ENCODE results near the gene FAM9C.
"Not testable (repeated sequence)": the region's sequence is repeated elsewhere in the genome, so short reads cannot be mapped to it uniquely, and the experiment has no call there.

Gene FAM9C

GRCh38 chrX:13076176-13076961 is 31.9 kb upstream of the FAM9C start:
- DNase-seq (ENCODE audit: low read depth in 3 of 3) = no peak

- DNase-seq (ENCODE audit: low read depth in 3 of 3) = no peak
Measured at GRCh38 chrX:13074297-13075262, 30.2 kb upstream of the FAM9C start.

- DNase-seq (ENCODE audit: low read depth in 3 of 3) = no peak
Measured at GRCh38 chrX:13069771-13070416, 25.5 kb upstream of the FAM9C start.

- DNase-seq (ENCODE audit: low read depth in 3 of 3) = no peak
Measured at GRCh38 chrX:13068651-13069050, 24.2 kb upstream of the FAM9C start.

GRCh38 chrX:13067773-13068172 is 23.4 kb upstream of the FAM9C start:
- no peak for DNase-seq (ENCODE audit: low read depth in 3 of 3)

GRCh38 chrX:13066391-13066790 is 22.0 kb upstream of the FAM9C start:
- DNase-seq (ENCODE audit: low read depth in 3 of 3) = no peak

- no peak for DNase-seq (ENCODE audit: low read depth in 3 of 3)
Measured at GRCh38 chrX:13064599-13065143, 20.3 kb upstream of the FAM9C start.

- DNase-seq (ENCODE audit: low read depth in 3 of 3) = not testable (repeated sequence)
Measured at GRCh38 chrX:13063124-13063523, 18.7 kb upstream of the FAM9C start.

GRCh38 chrX:13062331-13062730 is 17.9 kb upstream of the FAM9C start:
- not testable (repeated sequence) for DNase-seq (ENCODE audit: low read depth in 3 of 3)

- DNase-seq (ENCODE audit: low read depth in 3 of 3) = not testable (repeated sequence)
Measured at GRCh38 chrX:13061215-13061708, 16.8 kb upstream of the FAM9C start.

GRCh38 chrX:13059637-13060499 is 15.4 kb upstream of the FAM9C start:
- DNase-seq (ENCODE audit: low read depth in 3 of 3) = no peak

- DNase-seq (ENCODE audit: low read depth in 3 of 3) = no peak
Measured at GRCh38 chrX:13055486-13055885, 11.1 kb upstream of the FAM9C start.

GRCh38 chrX:13053171-13053570 is 8.8 kb upstream of the FAM9C start:
- DNase-seq (ENCODE audit: low read depth in 3 of 3) = no peak

- DNase-seq (ENCODE audit: low read depth in 3 of 3) = peak in 1 of 3 experiments; percentile 13
Measured at GRCh38 chrX:13051529-13052172, 7.2 kb upstream of the FAM9C start.

- DNase-seq (ENCODE audit: low read depth in 3 of 3) = no peak
Measured at GRCh38 chrX:13051167-13051528, 6.7 kb upstream of the FAM9C start.

GRCh38 chrX:13050151-13050550 is 5.7 kb upstream of the FAM9C start:
- no peak for DNase-seq (ENCODE audit: low read depth in 3 of 3)

GRCh38 chrX:13048280-13048679 is 3.9 kb upstream of the FAM9C start:
- DNase-seq (ENCODE audit: low read depth in 3 of 3) = no peak

- DNase-seq (ENCODE audit: low read depth in 3 of 3) = no peak
Measured at GRCh38 chrX:13047759-13048158, 3.3 kb upstream of the FAM9C start.

- DNase-seq (ENCODE audit: low read depth in 3 of 3) = no peak
Measured at GRCh38 chrX:13046141-13046855, 1.9 kb upstream of the FAM9C start.

GRCh38 chrX:13043938-13044337 is 482 bp downstream of the FAM9C start:
- no peak for DNase-seq (ENCODE audit: low read depth in 3 of 3)

Data from stimulated activated CD4-positive, alpha-beta T cell treated with anti-CD3 and anti-CD28 coated beads, TNF-alpha, amount 100 ng/mL, for 4 hours (primary cell).